GM18511 (cell line): ENCODE data around the gene SFR1.
"Not testable (repeated sequence)": the region's sequence is repeated elsewhere in the genome, so short reads cannot be mapped to it uniquely, and the experiment has no call there.

Source experiments
- ATAC-seq: cut with Tn5 transposase; IDR thresholded peaks from one replicate; pipeline ENCODE4 v1.9.1; 2021; ENCODE audit warnings: mild to moderate bottlenecking, moderate library complexity; ENCODE audit not compliant: unreplicated experiment

Gene SFR1

DNA sequence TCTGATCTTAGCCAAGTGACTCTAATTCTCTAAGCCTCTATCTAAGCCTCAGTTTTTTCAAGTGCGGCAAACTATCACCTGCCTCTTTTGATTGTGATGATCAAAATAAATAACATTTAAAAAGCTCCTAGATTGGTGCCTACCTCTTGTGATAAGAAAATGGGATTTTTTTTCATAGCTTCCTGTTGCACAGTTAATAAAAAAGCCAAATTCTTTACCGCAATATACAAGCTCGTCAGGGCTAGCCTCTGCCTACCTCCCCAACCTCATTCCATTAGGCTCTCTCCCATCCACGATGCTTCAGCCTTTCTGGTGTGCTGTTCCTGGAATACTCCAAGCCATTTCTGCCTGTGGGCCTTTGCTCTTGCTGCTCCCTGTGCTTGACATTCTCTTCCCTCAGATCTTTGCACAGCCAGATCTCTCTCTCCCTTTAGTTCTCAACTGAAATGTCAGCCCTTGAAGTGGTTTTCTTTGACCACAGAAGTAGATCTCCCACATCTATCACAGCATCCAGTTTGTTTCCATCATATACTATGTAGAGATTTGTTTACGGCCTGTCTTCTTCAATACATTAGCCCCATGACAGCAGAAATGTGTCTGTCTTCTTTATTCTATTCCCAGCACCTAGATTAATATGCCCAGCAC lies 48.8 kb downstream of the SFR1 start:
- no peak for ATAC-seq

DNA sequence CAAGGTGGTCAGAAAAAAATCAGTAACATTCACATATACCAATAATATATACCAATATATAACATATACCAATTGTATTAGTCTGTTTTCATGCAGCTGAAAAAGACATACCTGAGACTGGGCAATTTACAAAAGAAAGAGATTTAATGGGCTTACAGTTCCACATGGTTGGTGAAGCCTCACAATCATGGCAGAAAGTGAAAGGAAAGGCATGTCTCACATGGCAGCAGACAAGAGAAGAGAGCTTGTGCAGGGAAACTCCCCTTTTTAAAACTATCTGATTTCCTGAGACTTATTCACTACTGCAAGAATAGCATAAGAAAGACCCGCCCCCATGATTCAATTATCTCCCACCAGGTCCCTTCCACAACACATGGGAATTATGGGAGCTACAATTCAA lies 52.2 kb downstream of the SFR1 start:
- ATAC-seq, result not testable (repeated sequence)
